Osteoblast (primary cell): ENCODE measurements around the gene PGAM1. TPM values are rescaled to one million over a fixed set of nuclear protein-coding genes. Genes with fewer than 3 reads are reported as not detected.

Source experiments
- DNase-seq: peaks from one replicate; pipeline ENCODE4 v3.0.0; 2011; ENCODE audit warnings: low spot score, mixed read lengths; ENCODE audit not compliant: insufficient read length; ENCODE audit errors: missing footprints
- H2AFZ ChIP-seq: 2 replicates; pipeline ENCODE4 v1.6.0; 2011; ENCODE audit warnings: mild to moderate bottlenecking, low read length
- H3K27ac ChIP-seq: 2 replicates; pipeline ENCODE4 v1.5.1; 2011; ENCODE audit warnings: mild to moderate bottlenecking, low read depth, low read length, moderate library complexity
- H3K27me3 ChIP-seq: 2 replicates; pipeline ENCODE4 v1.6.0; 2012; ENCODE audit warnings: mild to moderate bottlenecking, control low read depth, inconsistent platforms, low read length, moderate library complexity; ENCODE audit not compliant: insufficient read depth
- H3K36me3 ChIP-seq: 2 replicates; pipeline ENCODE4 v1.5.1; 2011; ENCODE audit warnings: mild to moderate bottlenecking, low read length, control low read depth, moderate library complexity; ENCODE audit not compliant: insufficient read depth
- H3K4me1 ChIP-seq: 2 replicates; pipeline ENCODE4 v1.5.1; 2011; ENCODE audit warnings: mild to moderate bottlenecking, low read length, control low read depth, moderate library complexity; ENCODE audit not compliant: insufficient read depth
- H3K4me2 ChIP-seq: 2 replicates; pipeline ENCODE4 v1.6.0; 2011; ENCODE audit warnings: mild to moderate bottlenecking, low read length; ENCODE audit not compliant: insufficient read depth
- H3K4me3 ChIP-seq: fragments of 200-600 bp; sonication (generic); 3 replicates; pipeline ENCODE4 v1.5.1; 2012; ENCODE audit warnings: mild to moderate bottlenecking, low read length, inconsistent platforms; ENCODE audit not compliant: insufficient read depth
- H3K79me2 ChIP-seq: 2 replicates; pipeline ENCODE4 v1.6.0; 2012; ENCODE audit warnings: mild to moderate bottlenecking, low read length, control low read depth, inconsistent platforms; ENCODE audit not compliant: insufficient read depth
- H3K9me3 ChIP-seq: 2 replicates; pipeline ENCODE4 v1.5.1; 2011; ENCODE audit warnings: low read depth, low read length, control low read depth
- H4K20me1 ChIP-seq: 2 replicates; pipeline ENCODE4 v1.6.0; 2012; ENCODE audit warnings: mild to moderate bottlenecking, low read length, control low read depth; ENCODE audit not compliant: insufficient read depth
- CTCF ChIP-seq: IDR thresholded peaks from 2 replicates; pipeline ENCODE4 v1.5.1; 2011; ENCODE audit warnings: mild to moderate bottlenecking, low read depth, low read length, moderate library complexity; ENCODE audit errors: extremely low read depth
- small RNA-seq: library from RNA; depleted of rRNA; stranded (forward); fragments of <200 nt; gene quantifications from one replicate; pipeline ENCODE3, GENCODE V24; 2012
- total RNA-seq: library from RNA; depleted of rRNA; stranded (reverse); fragments of >200 nt; gene quantifications from 2 replicates; pipeline ENCODE4 v1.2.3, GENCODE V29; 2012

Gene PGAM1
- total RNA-seq, 1 donor: 330 TPM

GRCh38 chr10:97481071-97481470 is 55.1 kb downstream of the PGAM1 start:
- no peak for DNase-seq
- peaks cover 68% of the 10 kb centered on the region for H3K36me3 ChIP-seq
- H3K9me3 ChIP-seq: no peaks in the 10 kb centered on the region
- no peak overlapping the region for H3K27ac ChIP-seq
- no peaks in the 10 kb centered on the region for H3K27me3 ChIP-seq
- H3K4me2 ChIP-seq: no peak overlapping the region
- H2AFZ ChIP-seq: no peak overlapping the region
- TF ChIP-seq CTCF: no peak
- peaks cover 10% of the 10 kb centered on the region for H4K20me1 ChIP-seq
- H3K4me1 ChIP-seq: peaks cover 12% of the 10 kb centered on the region
- no peak overlapping the region for H3K4me3 ChIP-seq
- H3K79me2 ChIP-seq: peaks cover 65% of the 10 kb centered on the region

GRCh38 chr10:97482381-97482780 is 56.4 kb downstream of the PGAM1 start:
- Histone ChIP-seq H3K79me2 (peaks cover 71% of the 10 kb centered on the region), H3K4me2 (no peak overlapping the region), H3K36me3 (peaks cover 58% of the 10 kb centered on the region), H4K20me1 (peaks cover 7% of the 10 kb centered on the region), H3K4me1 (peaks cover 3% of the 10 kb centered on the region), H3K9me3 (no peaks in the 10 kb centered on the region), H3K27me3 (no peaks in the 10 kb centered on the region), H3K27ac (no peak overlapping the region), H2AFZ (no peak overlapping the region), H3K4me3 (no peak overlapping the region)
- TF ChIP-seq CTCF: no peak
- no peak for DNase-seq

Small RNA genes lying within 50 kb of the gene (small RNA-seq; reads per million reads assigned to genes)
- not detected for gene RF00019

Other genes with a start within 250 kb of the PGAM1 start
- gene SLIT1, start 240.2 kb upstream of the PGAM1 start, total RNA-seq: under 0.01 TPM in 1 of 2 replicates, not detected in the other
- 7.7 and 8.7 TPM in 2 replicates for gene ARHGAP19, start 133.6 kb upstream of the PGAM1 start, total RNA-seq
- gene FRAT1, start 106.9 kb upstream of the PGAM1 start, total RNA-seq: 3.3 and 3.8 TPM in 2 replicates
- 8.0 and 9.4 TPM in 2 replicates for gene FRAT2, start 91.5 kb upstream of the PGAM1 start, total RNA-seq
- 15.0 and 15.9 TPM in 2 replicates for gene RRP12, start 24.9 kb upstream of the PGAM1 start, total RNA-seq
- 40.2 and 47.4 TPM in 2 replicates for gene EXOSC1, start 19.8 kb downstream of the PGAM1 start, total RNA-seq
- 39.8 and 45.1 TPM in 2 replicates for gene ZDHHC16, start 20.0 kb downstream of the PGAM1 start, total RNA-seq
- 60.4 and 63.0 TPM in 2 replicates for gene MMS19, start 72.2 kb downstream of the PGAM1 start, total RNA-seq
- 29.0 and 32.7 TPM in 2 replicates for gene UBTD1, start 72.7 kb downstream of the PGAM1 start, total RNA-seq
- 0.29 and 0.72 TPM in 2 replicates for gene ANKRD2, start 146.6 kb downstream of the PGAM1 start, total RNA-seq
- 1.4 and 2.7 TPM in 2 replicates for gene HOGA1, start 158.2 kb downstream of the PGAM1 start, total RNA-seq
- gene C10orf62, start 163.5 kb downstream of the PGAM1 start, total RNA-seq: 0.29 and 0.36 TPM in 2 replicates
- 4.0 and 7.7 TPM in 2 replicates for gene MORN4, start 207.3 kb downstream of the PGAM1 start, total RNA-seq
- gene PI4K2A, start 214.5 kb downstream of the PGAM1 start, total RNA-seq: 23.5 and 28.9 TPM in 2 replicates